NCI-H1092 treated with DMSO at 0.1 percent for 48 hours (cell line): Measurements from ENCODE around the gene PKD2.
"Not testable (repeated sequence)": the region's sequence is repeated elsewhere in the genome, so short reads cannot be mapped to it uniquely, and the experiment has no call there.

Experiments
- DNase-seq: peaks from one replicate; lab custom pipeline; 2025; lab: John Stamatoyannopoulos, UW

Gene PKD2

GRCh38 chr4:87986508-87986907 is 20.9 kb upstream of the PKD2 start:
- DNase-seq = no peak

GRCh38 chr4:87989765-87990164 is 17.7 kb upstream of the PKD2 start:
- no peak for DNase-seq

- no peak for DNase-seq
Observed at GRCh38 chr4:87995435-87995834, 12.0 kb upstream of the PKD2 start.

- not testable (repeated sequence) for DNase-seq
Observed at GRCh38 chr4:87999191-87999691, 8.2 kb upstream of the PKD2 start.

- DNase-seq = no peak
Observed at GRCh38 chr4:88001871-88002270, 5.6 kb upstream of the PKD2 start.

GRCh38 chr4:88002786-88003185 is 4.6 kb upstream of the PKD2 start:
- DNase-seq = no peak

- DNase-seq = no peak
Observed at GRCh38 chr4:88003261-88003660, 4.2 kb upstream of the PKD2 start.

- no peak for DNase-seq
Observed at GRCh38 chr4:88005076-88005475, 2.4 kb upstream of the PKD2 start.

GRCh38 chr4:88005946-88006345 is 1.5 kb upstream of the PKD2 start:
- no peak for DNase-seq

- DNase-seq = no peak
Observed at GRCh38 chr4:88006956-88007303, 505 bp upstream of the PKD2 start.

- DNase-seq = peak; percentile 26
Observed at GRCh38 chr4:88008122-88008742, 797 bp downstream of the PKD2 start.

- DNase-seq = no peak
Observed at GRCh38 chr4:88008743-88009171, 1.3 kb downstream of the PKD2 start.

- no peak for DNase-seq
Observed at GRCh38 chr4:88009871-88010270, 2.4 kb downstream of the PKD2 start.

GRCh38 chr4:88010966-88011365 is 3.5 kb downstream of the PKD2 start:
- DNase-seq = no peak

- DNase-seq = no peak
Observed at GRCh38 chr4:88012647-88013046, 5.2 kb downstream of the PKD2 start.

- no peak for DNase-seq
Observed at GRCh38 chr4:88014386-88014905, 7.0 kb downstream of the PKD2 start.

GRCh38 chr4:88015659-88016295 is 8.3 kb downstream of the PKD2 start:
- DNase-seq = no peak

- no peak for DNase-seq
Observed at GRCh38 chr4:88017516-88018297, 10.3 kb downstream of the PKD2 start.

GRCh38 chr4:88018466-88018865 is 11.0 kb downstream of the PKD2 start:
- DNase-seq = no peak

- no peak for DNase-seq
Observed at GRCh38 chr4:88021824-88022223, 14.4 kb downstream of the PKD2 start.

- DNase-seq = no peak
Observed at GRCh38 chr4:88022289-88022688, 14.9 kb downstream of the PKD2 start.

GRCh38 chr4:88025868-88026661 is 18.6 kb downstream of the PKD2 start:
- DNase-seq = not testable (repeated sequence)
